IMR-90 (cell line): Measurements from ENCODE around the gene ARID4B. TPM values are rescaled to one million over a fixed set of nuclear protein-coding genes. Genes with fewer than 3 reads are reported as not detected.

Experiments
- ATAC-seq: fragments of 200-7000 bp; cut with Tn5 transposase; 2 replicates; pipeline ENCODE4 v1.9.1; 2020; ENCODE audit warnings: low read depth, mild to moderate bottlenecking, moderate library complexity
- BruUV-seq: library from RNA; stranded (reverse); fragments of 400-500 nt; replicated peaks from 2 replicates; lab custom pipeline; 2021; lab: Mats Ljungman, UMichigan
- CTCF ChIA-PET: fragments of 300-600 bp; formaldehyde crosslinking; extraction: SDS; loops from one replicate; lab custom pipeline; 2021; ENCODE audit warnings: antibody characterized with exemption; lab: Yijun Ruan, JAX
- POLR2A ChIA-PET: fragments of 300-600 bp; sonication (Branson Sonifier 250); formaldehyde crosslinking; loops from one replicate; lab custom pipeline; 2022; ENCODE audit warnings: antibody characterized with exemption; ENCODE audit not compliant: unreplicated experiment; lab: Charles Lee
- DNase-seq: peaks from one replicate; pipeline ENCODE4 v3.0.0; 2013
- H2AFZ ChIP-seq: replicated peaks from 2 replicates; pipeline ENCODE3; 2013; ENCODE audit warnings: low read length, mild to moderate bottlenecking; ENCODE audit not compliant: poor library complexity
- H2AK5ac ChIP-seq: 2 replicates; pipeline ENCODE4 v1.6.1; 2013; ENCODE audit warnings: low read depth, low read length, inconsistent platforms
- H2AK9ac ChIP-seq: replicated peaks from 2 replicates; pipeline ENCODE3; 2013; ENCODE audit warnings: mild to moderate bottlenecking, low read depth, low read length, moderate library complexity; ENCODE audit not compliant: poor library complexity
- H2BK120ac ChIP-seq: 2 replicates; pipeline ENCODE4 v1.6.1; 2013; ENCODE audit warnings: low read depth, low read length, inconsistent platforms
- H2BK15ac ChIP-seq: 3 replicates; pipeline ENCODE4 v1.6.1; 2013; ENCODE audit warnings: low read depth, low read length, inconsistent platforms
- H2BK20ac ChIP-seq: 2 replicates; pipeline ENCODE4 v1.6.1; 2013; ENCODE audit warnings: low read depth, mild to moderate bottlenecking, inconsistent platforms, low read length, moderate library complexity
- H2BK5ac ChIP-seq: 2 replicates; pipeline ENCODE4 v1.6.1; 2013; ENCODE audit warnings: mild to moderate bottlenecking, low read depth, low read length, inconsistent platforms; ENCODE audit not compliant: poor library complexity, severe bottlenecking
- H3K14ac ChIP-seq: replicated peaks from 2 replicates; pipeline ENCODE4 v1.6.1; 2013; ENCODE audit warnings: low read depth, low read length, inconsistent platforms
- H3K18ac ChIP-seq: 2 replicates; pipeline ENCODE4 v1.6.1; 2013; ENCODE audit warnings: low read depth, low read length, control low read depth
- H3K23ac ChIP-seq: 2 replicates; pipeline ENCODE4 v1.6.1; 2013; ENCODE audit warnings: low read depth, low read length, inconsistent platforms
- H3K27ac ChIP-seq: 2 replicates; pipeline ENCODE4 v1.5.1; 2013; ENCODE audit warnings: mild to moderate bottlenecking, control low read depth, low read length; ENCODE audit not compliant: insufficient read depth
- H3K27me3 ChIP-seq: 2 replicates; pipeline ENCODE4 v1.6.1; 2013; ENCODE audit warnings: low read length; ENCODE audit not compliant: control insufficient read depth, insufficient read depth
- H3K36me3 ChIP-seq: 2 replicates; pipeline ENCODE4 v1.6.1; 2013; ENCODE audit warnings: low read length, mixed read lengths; ENCODE audit not compliant: control insufficient read depth, insufficient read depth
- H3K4ac ChIP-seq: 2 replicates; pipeline ENCODE4 v1.6.1; 2013; ENCODE audit warnings: low read depth, low read length, inconsistent platforms
- H3K4me1 ChIP-seq: 2 replicates; pipeline ENCODE4 v1.6.1; 2013; ENCODE audit warnings: low read length, mixed read lengths; ENCODE audit not compliant: control insufficient read depth, insufficient read depth
- H3K4me2 ChIP-seq: 2 replicates; pipeline ENCODE4 v1.6.1; 2013; ENCODE audit warnings: low read depth, mild to moderate bottlenecking, control low read depth, low read length, moderate library complexity
- H3K4me3 ChIP-seq: 2 replicates; pipeline ENCODE4 v1.5.1; 2013; ENCODE audit warnings: low read depth, mild to moderate bottlenecking, control low read depth, low read length, moderate library complexity; ENCODE audit not compliant: insufficient read depth
- H3K56ac ChIP-seq: 2 replicates; pipeline ENCODE4 v1.6.1; 2013; ENCODE audit warnings: low read length, inconsistent platforms; ENCODE audit not compliant: insufficient read depth; ENCODE audit errors: extremely low read depth
- H3K79me1 ChIP-seq, 2 experiments: 2 replicates each; pipeline ENCODE4 v1.6.1; 2013; ENCODE audit warnings: low read length in 2 of 2, inconsistent platforms in 1 of 2, low read depth in 1 of 2
- H3K9ac ChIP-seq: 2 replicates; pipeline ENCODE4 v1.6.1; 2013; ENCODE audit warnings: low read depth, low read length, control low read depth
- H3K9me1 ChIP-seq: 2 replicates; pipeline ENCODE4 v1.6.1; 2013; ENCODE audit warnings: low read length, inconsistent platforms; ENCODE audit not compliant: insufficient read depth
- H3K9me3 ChIP-seq: 2 replicates; pipeline ENCODE4 v1.6.1; 2013; ENCODE audit warnings: low read length; ENCODE audit not compliant: control insufficient read depth, insufficient read depth
- H4K20me1 ChIP-seq: 2 replicates; pipeline ENCODE4 v1.6.1; 2013; ENCODE audit warnings: low read length, inconsistent platforms; ENCODE audit not compliant: insufficient read depth
- H4K5ac ChIP-seq: 2 replicates; pipeline ENCODE4 v1.6.1; 2013; ENCODE audit warnings: mild to moderate bottlenecking, low read depth, low read length, control low read depth
- H4K8ac ChIP-seq, 2 experiments: 2 replicates each; pipeline ENCODE4 v1.6.1; 2013; ENCODE audit warnings: low read depth in 2 of 2, low read length in 2 of 2, control low read depth in 1 of 2, inconsistent platforms in 1 of 2
- H4K91ac ChIP-seq: 2 replicates; pipeline ENCODE4 v1.6.1; 2013; ENCODE audit warnings: low read depth, low read length, inconsistent platforms; ENCODE audit not compliant: insufficient read depth
- BHLHE40 ChIP-seq: fragments of 150-350 bp; IDR thresholded peaks from 2 replicates; pipeline ENCODE4 v1.6.1; 2016; ENCODE audit warnings: mild to moderate bottlenecking, low read depth, low read length
- CEBPB ChIP-seq: IDR thresholded peaks from 2 replicates; pipeline ENCODE4 v1.6.1; 2012; ENCODE audit warnings: low read depth, low read length, improper control_type of control experiment
- CHD1 ChIP-seq: IDR thresholded peaks from 2 replicates; pipeline ENCODE4 v1.6.1; 2012; ENCODE audit warnings: low read depth, low read length, improper control_type of control experiment
- CTCF ChIP-seq: conservative IDR thresholded peaks from 2 replicates; pipeline ENCODE4 v1.5.1; 2012; ENCODE audit warnings: mild to moderate bottlenecking, low read depth, low read length, improper control_type of control experiment
- ELK1 ChIP-seq: fragments of 150-350 bp; IDR thresholded peaks from 2 replicates; pipeline ENCODE4 v1.6.1; 2016; ENCODE audit warnings: low read depth, mild to moderate bottlenecking, low read length, moderate library complexity, borderline replicate concordance
- FOS ChIP-seq: fragments of 150-350 bp; IDR thresholded peaks from 2 replicates; pipeline ENCODE4 v1.6.1; 2016; ENCODE audit warnings: low read depth, low read length
- MAFK ChIP-seq: IDR thresholded peaks from 2 replicates; pipeline ENCODE4 v1.6.1; 2012; ENCODE audit warnings: low read depth, low read length, improper control_type of control experiment
- MAZ ChIP-seq: IDR thresholded peaks from 2 replicates; pipeline ENCODE4 v1.6.1; 2012; ENCODE audit warnings: low read depth, mild to moderate bottlenecking, low read length, improper control_type of control experiment, moderate library complexity, borderline replicate concordance
- MXI1 ChIP-seq: IDR thresholded peaks from 2 replicates; pipeline ENCODE4 v1.6.1; 2012; ENCODE audit warnings: low read depth, mild to moderate bottlenecking, low read length, moderate library complexity, borderline replicate concordance
- NFE2L2 ChIP-seq: fragments of 150-350 bp; IDR thresholded peaks from 2 replicates; pipeline ENCODE4 v1.6.1; 2016; ENCODE audit warnings: low read depth, mild to moderate bottlenecking, low read length
- POLR2A ChIP-seq: IDR thresholded peaks from 2 replicates; pipeline ENCODE4 v1.6.1; 2012; ENCODE audit warnings: mild to moderate bottlenecking, low read depth, low read length
- RAD21 ChIP-seq: IDR thresholded peaks from 2 replicates; pipeline ENCODE4 v1.6.1; 2012; ENCODE audit warnings: low read length, improper control_type of control experiment
- RCOR1 ChIP-seq: IDR thresholded peaks from 2 replicates; pipeline ENCODE4 v1.6.1; 2012; ENCODE audit warnings: mild to moderate bottlenecking, low read length, improper control_type of control experiment; ENCODE audit not compliant: insufficient replicate concordance
- RFX5 ChIP-seq: IDR thresholded peaks from 2 replicates; pipeline ENCODE4 v1.8.0; 2012; ENCODE audit warnings: low read depth, mild to moderate bottlenecking, low read length, moderate library complexity
- SMC3 ChIP-seq: fragments of 150-350 bp; IDR thresholded peaks from 2 replicates; pipeline ENCODE4 v1.6.1; 2016; ENCODE audit warnings: low read depth, mild to moderate bottlenecking, antibody characterized with exemption, low read length, moderate library complexity
- USF2 ChIP-seq: fragments of 150-350 bp; IDR thresholded peaks from 2 replicates; pipeline ENCODE4 v1.6.1; 2017; ENCODE audit warnings: mild to moderate bottlenecking, antibody characterized with exemption, low read length, low read depth
- dilution Hi-C: fragments of 300-500 bp; cut with HindIII; formaldehyde crosslinking; loops from one replicate; pipeline ENCODE4 v1.14.3; 2018; ENCODE audit warnings: low sequenced_read_pairs; ENCODE audit not compliant: unreplicated experiment
- in situ Hi-C: fragments of 300-500 bp; cut with MboI; formaldehyde crosslinking; loops from 3 replicates; pipeline ENCODE4 v1.14.3; 2019; ENCODE audit warnings: low sequenced_read_pairs, inconsistent platforms, mixed read lengths
- intact Hi-C: fragments of 100-400 bp; cut with micrococcal nuclease; formaldehyde crosslinking; loops from 2 replicates; pipeline ENCODE4 v1.10.0; 2022
- polyA plus RNA-seq, 3 experiments: library from polyadenylated mRNA; depleted of rRNA; stranded (reverse); fragments of >200 nt; gene quantifications; 2 replicates each; pipeline ENCODE4 v1.2.3, GENCODE V29; 2012; ENCODE audit warnings: low replicate concordance in 1 of 3
- total RNA-seq: library from RNA; depleted of rRNA; stranded (reverse); fragments of >200 nt; gene quantifications from 2 replicates; pipeline ENCODE4 v1.2.3, GENCODE V29; 2012

The ARID4B gene
- total and polyA plus RNA-seq, 2 of the 4 experiments (the other 2 are of a cell fraction), result 8.5 to 16.0 TPM

- CTCF ChIA-PET, result no interaction called here
- in situ Hi-C loops (no loop called here), dilution Hi-C loops (no loop called here), intact Hi-C loops (no loop called here)
- DNase-seq, result no peak
- H3K36me3 ChIP-seq, result peaks cover 39% of the 10 kb centered on the region
- no peaks in the 10 kb centered on the region for H3K9me3 ChIP-seq
- no peak overlapping the region for H3K27ac ChIP-seq
- H2BK20ac ChIP-seq, result no peak overlapping the region
- no peaks in the 10 kb centered on the region for H3K9me1 ChIP-seq
- no peak for ATAC-seq
- peaks cover 0 to 5% of the 10 kb centered on the region in 2 experiments; a peak in 1 of 4 replicates for H3K79me1 ChIP-seq
- H2AK9ac ChIP-seq, result no peak overlapping the region
- no peak overlapping the region for H2BK120ac ChIP-seq
- TF ChIP-seq NFE2L2, result no peak
- no peak for TF ChIP-seq FOS
- no peak for TF ChIP-seq RCOR1
- TF ChIP-seq SMC3, result no peak
- TF ChIP-seq CTCF, result no peak
- TF ChIP-seq MXI1, result no peak
- no peak for TF ChIP-seq ELK1
- no peak for TF ChIP-seq MAFK
- TF ChIP-seq USF2, result no peak
- TF ChIP-seq BHLHE40, result no peak
- TF ChIP-seq MAZ, result no peak
- TF ChIP-seq CEBPB, result no peak
- TF ChIP-seq POLR2A, result no peak
- no peak for TF ChIP-seq CHD1
- TF ChIP-seq RFX5, result no peak
- no peak for TF ChIP-seq RAD21
- no peak overlapping the region for H4K91ac ChIP-seq
- no peaks in the 10 kb centered on the region for H3K4me1 ChIP-seq
- no peak overlapping the region for H3K4ac ChIP-seq
- no peak overlapping the region for H4K5ac ChIP-seq
- no peak overlapping the region for H3K14ac ChIP-seq
- no peak overlapping the region for H2BK5ac ChIP-seq
- no peak overlapping the region for H3K18ac ChIP-seq
- no peak overlapping the region for H3K4me3 ChIP-seq
- no peak overlapping the region for H2AFZ ChIP-seq
- no peaks in the 10 kb centered on the region for H4K20me1 ChIP-seq
- no peak overlapping the region for H2BK15ac ChIP-seq
- H2AK5ac ChIP-seq, result no peak overlapping the region
- POLR2A ChIA-PET, result no interaction called here
- no peak overlapping the region for H3K56ac ChIP-seq
- H3K9ac ChIP-seq, result no peak overlapping the region
- no peak overlapping the region for H3K4me2 ChIP-seq
- BruUV-seq, result no TSS peak
- H3K23ac ChIP-seq, result no peak overlapping the region
- H3K27me3 ChIP-seq, result no peaks in the 10 kb centered on the region
- H4K8ac ChIP-seq, result no peak overlapping the region
Observed at GRCh38 chr1:235169986-235170385, 158.0 kb downstream of the ARID4B start.
